Measurements from ENCODE around the gene ZBTB43.
A peak's percentile ranks its signal among the peaks of the same experiment; 100 is the strongest.
"Not testable (repeated sequence)": the region's sequence is repeated elsewhere in the genome, so short reads cannot be mapped to it uniquely, and the experiment has no call there.

The ZBTB43 gene

GRCh38 chr9:126809068-126809467 is 4.2 kb downstream of the ZBTB43 start:
- H3K4me1 ChIP-seq (ENCODE audit: control extremely low read depth in 1 of 4, control insufficient read depth in 4 of 4, insufficient read depth in 4 of 4, low read length in 3 of 4), result peaks cover 6 to 23% (median 18%) of the 10 kb centered on the region in 4 experiments
- POLR2A ChIA-PET, result no interaction called here
- no peak overlapping the region for H3K4me3 ChIP-seq (ENCODE audit: control insufficient read depth in 1 of 7, extremely low read depth in 1 of 7, insufficient read depth in 4 of 7, low read depth in 2 of 7, low read length in 6 of 7)
- WGBS (ENCODE audit: insufficient coverage), result 96% methylated on average over 3 of the region's 3 CpGs
- no peak overlapping the region for H3K27ac ChIP-seq (ENCODE audit: insufficient read depth in 1 of 2, low read depth in 1 of 2, low read length in 2 of 2, poor library complexity in 1 of 2, severe bottlenecking in 2 of 2)
- no peaks in the 10 kb centered on the region for H3K27me3 ChIP-seq (replicated peaks in 2 of 5; ENCODE audit: control insufficient read depth in 4 of 5, insufficient read depth in 5 of 5, low read length in 4 of 5)
- peaks cover 0 to 8% (median 0%) of the 10 kb centered on the region in 5 experiments for H3K9me3 ChIP-seq (ENCODE audit: control extremely low read depth in 1 of 5, control insufficient read depth in 4 of 5, insufficient read depth in 2 of 5, low read depth in 1 of 5, low read length in 4 of 5)
- no peak for DNase-seq
- peaks cover 7 to 34% (median 21%) of the 10 kb centered on the region in 4 experiments for H3K36me3 ChIP-seq (ENCODE audit: control insufficient read depth in 4 of 4, insufficient read depth in 4 of 4, low read length in 3 of 4)
- CTCF ChIA-PET, result interaction anchor here (0.6 to 1.3 kb wide), 2 partner anchors 103 to 257 kb away, joined by 3 read pairs; no protein-coding TSS in a partner anchor

- H3K27ac ChIP-seq (ENCODE audit: insufficient read depth in 1 of 2, low read depth in 1 of 2, low read length in 2 of 2, poor library complexity in 1 of 2, severe bottlenecking in 2 of 2); POLR2A ChIA-PET; DNase-seq; H3K4me3 ChIP-seq (ENCODE audit: control insufficient read depth in 1 of 7, extremely low read depth in 1 of 7, insufficient read depth in 4 of 7, low read depth in 2 of 7, low read length in 6 of 7); H3K27me3 ChIP-seq (replicated peaks in 2 of 5; ENCODE audit: control insufficient read depth in 4 of 5, insufficient read depth in 5 of 5, low read length in 4 of 5); CTCF ChIA-PET: not testable (repeated sequence)
- WGBS (ENCODE audit: insufficient coverage), result 91% methylated on average over 8 of the region's 12 CpGs
- Histone ChIP-seq H3K36me3 (ENCODE audit: control insufficient read depth in 4 of 4, insufficient read depth in 4 of 4, low read length in 3 of 4) (peaks cover 7 to 42% (median 22%) of the 10 kb centered on the region in 4 experiments), H3K9me3 (ENCODE audit: control extremely low read depth in 1 of 5, control insufficient read depth in 4 of 5, insufficient read depth in 2 of 5, low read depth in 1 of 5, low read length in 4 of 5) (peaks cover 0 to 12% (median 0%) of the 10 kb centered on the region in 5 experiments), H3K4me1 (ENCODE audit: control extremely low read depth in 1 of 4, control insufficient read depth in 4 of 4, insufficient read depth in 4 of 4, low read length in 3 of 4) (peaks cover 6 to 19% (median 13%) of the 10 kb centered on the region in 4 experiments)
Measured at GRCh38 chr9:126810221-126810620, 5.4 kb downstream of the ZBTB43 start.

DNA sequence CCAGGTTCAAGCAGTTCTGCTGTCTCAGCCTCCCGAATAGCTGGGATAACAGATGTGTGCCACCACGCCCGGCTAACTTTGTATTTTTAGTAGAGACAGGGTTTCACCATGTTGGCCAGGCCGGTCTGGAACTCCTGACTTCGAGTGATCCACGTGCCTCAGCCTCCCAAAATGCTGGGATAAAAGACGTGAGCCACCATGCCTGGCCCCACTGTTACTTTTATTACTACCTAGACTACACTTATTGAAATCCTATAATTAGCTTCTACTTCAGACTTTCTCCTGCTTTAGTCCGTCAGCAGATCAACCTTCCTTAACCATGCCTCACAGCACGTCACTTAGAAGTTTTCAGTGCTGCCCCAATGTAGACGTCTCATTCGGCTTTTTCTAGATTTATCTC is 8.2 kb downstream of the ZBTB43 start:
- ChIA-PET CTCF (no interaction called here), POLR2A (no interaction called here)
- Histone ChIP-seq H3K4me1 (ENCODE audit: control extremely low read depth in 1 of 4, control insufficient read depth in 4 of 4, insufficient read depth in 4 of 4, low read length in 3 of 4) (no peaks in the 10 kb centered on the region), H3K9me3 (ENCODE audit: control extremely low read depth in 1 of 5, control insufficient read depth in 4 of 5, insufficient read depth in 2 of 5, low read depth in 1 of 5, low read length in 4 of 5) (peaks cover 0 to 33% (median 7%) of the 10 kb centered on the region in 5 experiments), H3K27ac (ENCODE audit: insufficient read depth in 1 of 2, low read depth in 1 of 2, low read length in 2 of 2, poor library complexity in 1 of 2, severe bottlenecking in 2 of 2) (no peak overlapping the region), H3K4me3 (ENCODE audit: control insufficient read depth in 1 of 7, extremely low read depth in 1 of 7, insufficient read depth in 4 of 7, low read depth in 2 of 7, low read length in 6 of 7) (no peak overlapping the region), H3K36me3 (ENCODE audit: control insufficient read depth in 4 of 4, insufficient read depth in 4 of 4, low read length in 3 of 4) (peaks cover 9 to 66% (median 30%) of the 10 kb centered on the region in 4 experiments), H3K27me3 (replicated peaks in 2 of 5; ENCODE audit: control insufficient read depth in 4 of 5, insufficient read depth in 5 of 5, low read length in 4 of 5) (no peaks in the 10 kb centered on the region)
- 97% methylated on average over 7 of the region's 11 CpGs for WGBS (ENCODE audit: insufficient coverage)
- no peak for DNase-seq

- ChIA-PET CTCF (no interaction called here), POLR2A (no interaction called here)
- H3K27ac ChIP-seq (ENCODE audit: insufficient read depth in 1 of 2, low read depth in 1 of 2, low read length in 2 of 2, poor library complexity in 1 of 2, severe bottlenecking in 2 of 2), result no peak overlapping the region
- peaks cover 9 to 74% (median 32%) of the 10 kb centered on the region in 4 experiments for H3K36me3 ChIP-seq (ENCODE audit: control insufficient read depth in 4 of 4, insufficient read depth in 4 of 4, low read length in 3 of 4)
- H3K4me3 ChIP-seq (ENCODE audit: control insufficient read depth in 1 of 7, extremely low read depth in 1 of 7, insufficient read depth in 4 of 7, low read depth in 2 of 7, low read length in 6 of 7), result no peak overlapping the region
- H3K27me3 ChIP-seq (replicated peaks in 2 of 5; ENCODE audit: control insufficient read depth in 4 of 5, insufficient read depth in 5 of 5, low read length in 4 of 5), result no peaks in the 10 kb centered on the region
- H3K9me3 ChIP-seq (ENCODE audit: control extremely low read depth in 1 of 5, control insufficient read depth in 4 of 5, insufficient read depth in 2 of 5, low read depth in 1 of 5, low read length in 4 of 5), result peaks cover 4 to 42% (median 13%) of the 10 kb centered on the region in 5 experiments
- no peaks in the 10 kb centered on the region for H3K4me1 ChIP-seq (ENCODE audit: control extremely low read depth in 1 of 4, control insufficient read depth in 4 of 4, insufficient read depth in 4 of 4, low read length in 3 of 4)
- DNase-seq, result no peak
Measured at GRCh38 chr9:126814091-126814490, 9.3 kb downstream of the ZBTB43 start.

DNA sequence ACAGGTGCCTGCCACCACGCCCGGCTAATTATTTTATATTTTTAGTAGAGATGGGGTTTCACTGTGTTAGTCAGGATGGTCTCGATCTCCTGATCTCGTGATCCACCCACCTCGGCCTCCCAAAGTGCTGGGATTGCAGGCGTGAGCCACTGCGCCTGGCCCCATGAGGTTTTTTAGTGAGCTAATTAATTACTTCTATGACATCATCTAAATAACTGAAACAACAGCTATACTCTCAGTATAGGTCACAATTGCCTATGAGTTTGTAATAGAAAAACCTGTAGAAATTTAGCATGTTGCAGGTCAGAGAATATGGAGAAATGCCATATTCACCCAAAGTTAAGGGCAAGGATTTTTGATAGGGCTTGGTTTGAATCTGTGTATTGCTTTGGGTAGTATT is 12.8 kb downstream of the ZBTB43 start:
- POLR2A ChIA-PET; CTCF ChIA-PET; H3K27me3 ChIP-seq (replicated peaks in 2 of 5; ENCODE audit: control insufficient read depth in 4 of 5, insufficient read depth in 5 of 5, low read length in 4 of 5); DNase-seq; H3K4me3 ChIP-seq (ENCODE audit: control insufficient read depth in 1 of 7, extremely low read depth in 1 of 7, insufficient read depth in 4 of 7, low read depth in 2 of 7, low read length in 6 of 7); H3K27ac ChIP-seq (ENCODE audit: insufficient read depth in 1 of 2, low read depth in 1 of 2, low read length in 2 of 2, poor library complexity in 1 of 2, severe bottlenecking in 2 of 2); H3K4me1 ChIP-seq (ENCODE audit: control extremely low read depth in 1 of 4, control insufficient read depth in 4 of 4, insufficient read depth in 4 of 4, low read length in 3 of 4): not testable (repeated sequence)
- H3K9me3 ChIP-seq (ENCODE audit: control extremely low read depth in 1 of 5, control insufficient read depth in 4 of 5, insufficient read depth in 2 of 5, low read depth in 1 of 5, low read length in 4 of 5), result peaks cover 8 to 59% (median 25%) of the 10 kb centered on the region in 5 experiments
- peaks cover 11 to 75% (median 38%) of the 10 kb centered on the region in 4 experiments for H3K36me3 ChIP-seq (ENCODE audit: control insufficient read depth in 4 of 4, insufficient read depth in 4 of 4, low read length in 3 of 4)
- WGBS (ENCODE audit: insufficient coverage), result 100% methylated on average over 2 of the region's 7 CpGs

- CTCF ChIA-PET, result no interaction called here
- DNase-seq, result peak in 2 of 3 donors; percentile 18 to 38
- WGBS (ENCODE audit: insufficient coverage), result 94% methylated on average over 5 of the region's 5 CpGs
- Histone ChIP-seq H3K4me3 (ENCODE audit: control insufficient read depth in 1 of 7, extremely low read depth in 1 of 7, insufficient read depth in 4 of 7, low read depth in 2 of 7, low read length in 6 of 7) (no peak overlapping the region), H3K27ac (ENCODE audit: insufficient read depth in 1 of 2, low read depth in 1 of 2, low read length in 2 of 2, poor library complexity in 1 of 2, severe bottlenecking in 2 of 2) (no peak overlapping the region), H3K36me3 (ENCODE audit: control insufficient read depth in 4 of 4, insufficient read depth in 4 of 4, low read length in 3 of 4) (peaks cover 6 to 66% (median 33%) of the 10 kb centered on the region in 4 experiments), H3K4me1 (ENCODE audit: control extremely low read depth in 1 of 4, control insufficient read depth in 4 of 4, insufficient read depth in 4 of 4, low read length in 3 of 4) (no peaks in the 10 kb centered on the region), H3K27me3 (replicated peaks in 2 of 5; ENCODE audit: control insufficient read depth in 4 of 5, insufficient read depth in 5 of 5, low read length in 4 of 5) (no peaks in the 10 kb centered on the region), H3K9me3 (ENCODE audit: control extremely low read depth in 1 of 5, control insufficient read depth in 4 of 5, insufficient read depth in 2 of 5, low read depth in 1 of 5, low read length in 4 of 5) (peaks cover 8 to 56% (median 25%) of the 10 kb centered on the region in 5 experiments)
- POLR2A ChIA-PET, result no interaction called here
Measured at GRCh38 chr9:126818482-126818881, 13.6 kb downstream of the ZBTB43 start.

DNA sequence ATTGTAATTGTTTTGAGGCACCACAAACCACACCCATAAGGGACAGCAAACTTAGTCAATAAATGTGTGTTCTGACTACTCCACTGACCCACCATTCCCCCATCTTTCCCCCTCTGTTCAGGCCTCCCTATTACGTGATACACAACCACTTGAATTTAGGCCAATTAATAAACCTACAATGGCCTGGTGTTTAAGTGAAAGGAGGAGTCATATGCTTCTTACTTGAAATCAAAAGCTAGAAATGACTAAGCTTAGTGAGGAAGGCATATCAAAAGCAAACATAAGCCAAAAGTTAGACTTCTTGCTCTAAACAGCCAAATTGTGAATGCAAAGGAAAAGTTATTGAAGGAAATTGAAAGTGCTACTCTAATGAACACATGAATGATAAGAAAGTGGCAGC is 14.6 kb downstream of the ZBTB43 start:
- CTCF ChIA-PET, result interaction anchor here (1.3 kb wide), 1 partner anchor 14 kb away, joined by 3 read pairs; no protein-coding TSS in a partner anchor

More for the DNA sequence above, 14.6 kb downstream of the ZBTB43 start:
- POLR2A ChIA-PET, result no interaction called here
- WGBS (ENCODE audit: insufficient coverage), result no CpG with 5 or more reads among the region's 1 CpG
- H3K27ac ChIP-seq (ENCODE audit: insufficient read depth in 1 of 2, low read depth in 1 of 2, low read length in 2 of 2, poor library complexity in 1 of 2, severe bottlenecking in 2 of 2), result no peak overlapping the region
- no peaks in the 10 kb centered on the region for H3K27me3 ChIP-seq (replicated peaks in 2 of 5; ENCODE audit: control insufficient read depth in 4 of 5, insufficient read depth in 5 of 5, low read length in 4 of 5)
- H3K9me3 ChIP-seq (ENCODE audit: control extremely low read depth in 1 of 5, control insufficient read depth in 4 of 5, insufficient read depth in 2 of 5, low read depth in 1 of 5, low read length in 4 of 5), result peaks cover 8 to 51% (median 25%) of the 10 kb centered on the region in 5 experiments
- no peak for DNase-seq
- H3K36me3 ChIP-seq (ENCODE audit: control insufficient read depth in 4 of 4, insufficient read depth in 4 of 4, low read length in 3 of 4), result peaks cover 6 to 61% (median 30%) of the 10 kb centered on the region in 4 experiments
- no peak overlapping the region for H3K4me3 ChIP-seq (ENCODE audit: control insufficient read depth in 1 of 7, extremely low read depth in 1 of 7, insufficient read depth in 4 of 7, low read depth in 2 of 7, low read length in 6 of 7)
- no peaks in the 10 kb centered on the region for H3K4me1 ChIP-seq (ENCODE audit: control extremely low read depth in 1 of 4, control insufficient read depth in 4 of 4, insufficient read depth in 4 of 4, low read length in 3 of 4)

Data from common myeloid progenitor, CD34-positive (primary cell).